NCI-H748 treated with DMSO at 0.1 percent for 48 hours (cell line): ENCODE results near the gene TLR9.

Experiments
- DNase-seq: peaks from one replicate; lab custom pipeline; 2025; lab: John Stamatoyannopoulos, UW

TLR9 gene

DNA sequence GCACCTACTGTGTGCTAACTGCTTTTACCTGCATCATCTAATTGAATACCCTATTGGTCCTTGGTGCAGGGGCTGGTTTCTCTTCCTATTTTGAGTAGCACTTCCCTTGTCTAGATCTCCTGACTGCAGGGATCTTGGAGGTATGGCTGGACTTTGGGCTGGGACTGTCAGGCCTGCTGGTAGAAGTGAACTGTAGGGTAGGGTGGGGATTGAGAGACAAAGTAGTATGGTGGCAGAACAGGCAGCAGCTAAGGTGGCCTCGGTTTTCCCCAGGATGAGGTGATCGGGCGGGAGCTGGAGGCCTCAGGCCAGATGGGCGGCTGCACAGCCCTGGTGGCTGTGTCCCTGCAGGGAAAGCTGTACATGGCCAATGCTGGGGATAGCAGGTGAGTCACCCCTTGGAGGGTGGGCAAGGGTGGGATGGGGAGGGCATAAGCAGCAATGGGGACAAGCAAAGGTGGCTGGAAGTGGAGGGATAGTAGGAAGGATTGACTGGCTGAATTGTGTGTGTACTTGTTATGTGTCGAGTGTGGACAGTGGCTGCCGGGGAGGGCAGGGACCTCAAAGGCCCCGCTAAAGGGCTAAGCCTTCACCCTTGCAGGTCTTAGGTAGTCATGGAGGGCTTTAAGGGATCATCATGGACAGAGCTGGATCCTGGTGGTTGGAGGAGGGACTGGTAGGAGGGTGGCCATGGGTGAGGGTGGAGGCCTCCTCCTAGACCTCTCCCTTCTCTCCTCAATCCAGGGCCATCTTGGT lies 22.1 kb upstream of the TLR9 start:
- no peak for DNase-seq

DNA sequence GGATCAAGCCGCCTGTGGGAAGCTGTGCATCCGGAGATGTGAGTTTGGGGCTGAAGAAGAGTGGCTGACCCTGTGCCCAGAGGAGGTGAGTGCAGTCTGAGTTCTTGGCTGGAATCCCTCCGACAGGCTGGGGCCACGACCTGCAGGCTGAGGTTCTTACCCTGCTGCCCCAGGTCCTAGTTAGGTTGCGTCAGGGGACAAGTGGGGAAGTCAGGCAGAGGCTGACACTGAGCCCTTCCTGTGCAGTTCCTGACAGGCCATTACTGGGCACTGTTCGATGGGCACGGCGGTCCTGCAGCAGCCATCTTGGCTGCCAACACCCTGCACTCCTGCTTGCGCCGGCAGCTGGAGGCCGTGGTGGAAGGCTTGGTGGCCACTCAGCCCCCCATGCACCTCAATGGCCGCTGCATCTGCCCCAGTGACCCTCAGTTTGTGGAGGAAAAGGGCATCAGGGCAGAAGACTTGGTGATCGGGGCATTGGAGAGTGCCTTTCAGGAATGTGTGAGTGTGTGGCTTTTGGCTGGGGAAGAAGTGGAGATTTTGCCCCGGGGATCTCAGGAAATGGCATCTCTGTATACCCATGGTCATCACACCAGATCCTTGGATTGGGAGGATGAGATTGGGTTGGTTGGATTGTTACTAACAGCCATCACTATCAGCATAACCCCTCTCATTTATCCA lies 21.4 kb upstream of the TLR9 start:
- no peak for DNase-seq

DNA sequence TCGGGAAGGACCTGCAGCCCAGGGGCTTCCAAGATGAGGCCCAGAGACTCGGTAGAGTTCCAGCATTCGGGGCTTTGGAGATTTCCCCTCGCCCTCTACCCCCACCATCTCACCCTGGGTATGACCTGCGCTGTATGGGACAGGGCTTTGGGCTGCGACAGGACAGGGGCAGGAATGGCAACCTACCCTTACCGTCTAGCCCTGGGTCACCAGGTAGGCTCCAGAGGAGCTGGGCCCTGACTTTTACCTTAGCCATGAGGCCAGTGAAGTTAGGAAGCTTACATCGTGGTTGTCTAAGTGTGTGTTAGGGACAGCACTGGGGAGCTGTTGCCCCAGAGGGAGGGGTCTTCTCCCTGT lies 20.8 kb upstream of the TLR9 start:
- DNase-seq = no peak

DNA sequence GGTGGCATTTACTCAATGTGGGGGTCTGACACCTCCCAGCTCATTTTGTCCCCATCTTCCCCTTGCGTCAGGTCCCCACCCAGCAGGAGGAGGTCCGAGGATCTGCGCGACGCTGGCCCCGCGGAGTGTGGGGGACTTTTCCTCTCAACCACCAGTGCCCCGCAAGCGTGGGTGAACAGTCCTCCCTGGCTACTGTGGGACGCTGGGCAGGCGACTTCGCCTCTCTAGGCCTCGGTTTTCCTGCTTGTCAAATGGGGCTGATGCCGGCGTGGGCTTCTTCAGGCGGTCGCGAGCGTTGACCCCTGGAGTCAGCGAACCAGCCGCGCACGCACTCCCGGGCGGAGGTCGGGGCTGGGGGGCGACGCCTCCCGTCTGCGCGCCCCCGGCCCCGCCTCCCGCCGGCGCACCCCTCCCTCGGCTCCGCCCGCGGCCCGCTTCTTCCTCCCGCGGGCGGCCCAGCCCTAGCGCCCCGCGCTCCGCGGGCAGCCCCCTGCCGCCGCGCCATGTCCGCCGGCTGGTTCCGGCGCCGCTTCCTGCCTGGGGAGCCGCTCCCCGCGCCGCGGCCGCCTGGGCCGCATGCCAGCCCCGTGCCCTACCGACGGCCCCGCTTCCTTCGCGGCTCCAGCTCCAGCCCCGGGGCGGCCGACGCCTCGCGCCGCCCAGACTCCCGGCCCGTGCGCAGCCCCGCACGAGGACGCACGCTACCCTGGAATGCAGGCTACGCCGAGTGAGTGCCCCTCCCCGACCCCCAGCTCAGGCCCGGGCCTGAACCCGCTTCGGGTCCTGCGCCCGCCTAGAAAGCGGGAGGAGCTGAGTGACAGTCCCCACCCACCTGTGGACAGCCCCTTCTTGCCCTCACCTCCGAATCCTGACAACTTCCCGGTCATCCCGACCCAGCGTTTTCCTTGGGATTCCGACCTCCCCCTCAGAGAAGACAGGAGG lies 20.1 kb upstream of the TLR9 start, which contains the start of gene PPM1M:
PPM1M (plus strand) TSS at position 438 of the 942 bp plus-strand sequence; CDS start at position 504, 66 bp downstream.
- no peak for DNase-seq

DNA sequence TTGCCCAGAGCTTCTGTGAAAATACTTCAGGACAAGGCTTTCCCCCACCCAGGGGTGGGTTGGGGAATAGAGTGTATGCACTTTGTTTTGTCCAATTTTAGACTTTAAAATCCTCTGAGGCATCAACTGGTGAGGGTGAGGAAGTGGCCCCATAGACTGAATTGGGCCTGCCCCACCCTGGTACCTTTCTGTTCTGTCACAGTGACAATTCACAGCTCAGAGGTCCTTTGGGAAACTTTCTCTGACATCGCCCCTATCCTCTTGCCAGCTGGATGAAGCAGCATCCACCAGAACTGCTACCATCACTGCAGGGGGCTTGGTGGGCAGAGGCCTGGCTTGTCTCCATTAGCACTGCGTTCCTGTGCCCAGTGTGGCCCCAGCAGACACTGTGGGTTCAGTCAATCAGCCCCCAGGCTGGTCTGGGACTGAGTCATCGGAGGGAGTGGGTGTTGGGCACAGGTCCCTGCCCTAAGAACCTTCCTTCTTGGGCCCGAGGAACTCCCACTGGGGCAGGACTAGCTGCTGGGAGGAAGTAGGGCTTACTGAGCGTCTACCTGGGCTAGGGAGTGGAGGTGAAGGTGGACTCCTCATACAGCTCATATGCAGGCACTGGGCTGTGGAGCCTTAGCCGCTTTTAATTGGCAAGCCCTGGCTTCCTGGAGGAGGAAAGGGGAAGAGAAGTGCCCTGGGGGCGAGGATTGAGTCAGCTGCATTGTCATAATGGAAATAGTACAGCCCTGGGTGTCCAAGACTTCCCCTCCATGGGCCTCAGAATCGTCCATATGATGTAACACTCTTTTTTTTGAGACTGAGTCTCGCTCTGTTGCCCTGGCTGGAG lies 18.6 kb upstream of the TLR9 start:
- DNase-seq = no peak

DNA sequence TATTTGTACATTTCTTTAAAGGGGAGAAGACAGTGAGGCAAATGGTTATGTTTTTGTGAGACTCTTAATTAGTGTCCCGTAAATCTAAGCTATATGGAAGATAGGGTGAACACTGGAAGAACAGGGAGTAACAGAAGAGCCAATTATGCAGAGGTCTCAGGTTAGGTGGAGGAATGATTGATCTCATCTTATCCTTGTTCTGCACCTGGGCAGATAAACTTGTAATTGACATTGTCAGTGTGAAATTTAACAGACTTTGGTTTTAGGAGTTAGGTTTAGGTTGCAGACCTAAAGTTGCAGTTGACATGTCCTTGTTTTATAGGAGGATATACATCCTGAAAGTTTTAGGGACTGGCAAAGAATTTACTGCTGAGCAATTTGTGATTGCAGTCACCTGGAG lies 16.6 kb upstream of the TLR9 start:
- no peak for DNase-seq

DNA sequence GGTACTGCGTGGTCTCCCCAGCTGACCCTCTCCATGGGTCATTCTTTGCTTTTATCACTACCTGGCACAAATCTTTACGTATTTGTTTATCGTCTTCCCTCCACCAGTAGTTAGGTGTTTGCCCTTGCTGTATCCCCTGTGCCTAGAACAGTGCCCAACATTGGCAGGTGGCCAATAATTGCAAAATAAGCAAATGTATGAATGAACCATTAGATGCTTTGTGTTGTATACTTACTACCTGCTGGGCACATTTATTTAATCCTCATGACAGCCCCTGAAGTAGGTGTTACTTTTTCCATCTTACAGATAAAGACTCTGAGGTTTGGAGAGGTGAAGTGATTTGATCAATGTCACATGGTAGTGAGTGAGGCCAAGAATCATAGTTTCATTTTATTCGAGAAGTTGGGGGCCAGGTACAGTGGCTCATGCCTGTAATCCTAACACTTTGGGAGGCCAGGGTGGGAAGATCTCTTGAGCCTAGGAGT lies 15.5 kb upstream of the TLR9 start:
- no peak for DNase-seq

DNA sequence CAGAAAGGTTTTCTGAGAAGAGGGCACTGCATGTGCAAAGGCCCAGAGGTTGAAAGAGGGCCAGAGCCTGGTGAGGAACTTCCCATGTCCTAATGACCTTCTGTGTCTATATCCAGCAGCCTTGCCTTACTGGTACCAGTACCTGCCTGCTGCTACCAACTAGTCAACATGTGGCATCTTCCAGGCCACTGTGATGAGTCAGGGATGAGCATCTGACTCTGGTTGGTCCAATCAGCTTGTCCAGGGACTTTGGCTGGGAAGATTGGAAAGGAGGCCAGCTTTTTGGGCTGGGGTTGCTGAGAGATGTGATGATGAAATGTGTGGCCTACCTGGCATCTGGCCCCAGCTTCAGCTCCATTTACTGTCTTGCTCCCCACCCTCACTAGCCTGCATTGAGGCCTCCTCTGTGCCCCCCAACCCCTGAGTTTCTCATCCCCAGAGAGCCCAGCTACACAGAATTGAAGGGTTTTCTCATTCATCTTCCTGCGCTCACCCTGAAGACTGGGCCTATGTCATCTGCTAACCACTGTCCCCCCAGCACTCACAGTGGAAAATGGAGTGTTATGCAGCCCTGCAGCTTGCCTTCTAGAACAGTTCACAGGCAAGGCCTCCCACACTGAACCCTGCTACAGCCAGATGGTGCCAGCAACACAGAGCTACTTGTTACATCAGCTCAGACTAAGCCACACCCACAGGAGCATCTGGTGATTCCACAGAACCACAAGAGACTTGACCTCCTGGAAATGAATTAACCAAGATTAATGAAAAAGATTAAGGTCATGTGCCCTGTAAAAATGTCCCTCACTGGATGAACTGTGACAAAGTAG lies 14.8 kb upstream of the TLR9 start:
- DNase-seq = no peak

DNA sequence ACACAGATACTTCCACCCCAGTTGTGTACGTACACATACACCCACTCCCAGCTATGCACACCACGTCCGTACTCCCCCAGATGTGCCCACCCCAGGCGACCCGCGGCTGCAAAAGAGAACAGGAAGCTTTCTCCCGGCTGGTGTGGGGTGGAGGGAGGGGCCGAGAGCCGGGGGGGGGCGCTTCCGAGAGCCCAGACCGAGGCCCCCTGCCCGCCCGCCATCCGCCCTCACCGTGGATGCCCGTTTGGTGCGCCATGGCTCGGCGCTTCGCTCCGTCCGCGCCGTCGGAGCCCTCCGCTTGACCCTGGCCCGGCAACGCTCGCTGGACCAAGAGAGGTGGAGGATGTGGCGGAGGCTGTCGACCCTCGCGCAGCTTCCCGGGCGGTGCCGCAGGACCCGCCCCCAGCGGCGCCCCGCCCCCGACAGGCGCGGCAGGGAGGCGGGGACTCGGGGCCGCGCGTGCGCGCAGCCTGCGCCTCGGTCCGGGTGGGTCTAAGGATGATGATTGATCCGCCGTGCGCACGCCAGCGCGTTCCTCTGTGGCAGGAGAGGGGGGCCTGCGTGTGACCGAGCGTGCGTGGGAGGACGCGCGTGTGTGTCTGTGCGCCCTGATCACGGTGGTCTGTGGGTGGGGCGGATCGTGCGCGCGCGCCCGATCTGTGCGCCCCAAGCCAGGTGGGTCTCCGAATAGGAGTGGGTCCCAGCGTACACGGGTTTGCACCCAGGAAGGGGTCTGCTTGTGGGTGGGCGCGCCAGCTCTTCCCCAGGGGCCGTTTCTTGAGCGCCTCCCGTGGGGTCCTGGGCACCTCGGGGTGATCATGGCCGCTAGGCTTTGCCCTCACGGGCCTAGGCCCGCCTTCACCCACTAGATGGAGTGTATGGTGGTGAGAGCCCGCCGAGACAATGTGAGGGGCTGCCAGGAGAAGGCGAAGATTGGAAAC lies 13.6 kb upstream of the TLR9 start, which contains the start of gene TWF2:
TWF2 (minus strand) TSS at position 398 of the 941 bp plus-strand sequence; CDS start at position 256, 142 bp downstream.
- peak; percentile 25 for DNase-seq

DNA sequence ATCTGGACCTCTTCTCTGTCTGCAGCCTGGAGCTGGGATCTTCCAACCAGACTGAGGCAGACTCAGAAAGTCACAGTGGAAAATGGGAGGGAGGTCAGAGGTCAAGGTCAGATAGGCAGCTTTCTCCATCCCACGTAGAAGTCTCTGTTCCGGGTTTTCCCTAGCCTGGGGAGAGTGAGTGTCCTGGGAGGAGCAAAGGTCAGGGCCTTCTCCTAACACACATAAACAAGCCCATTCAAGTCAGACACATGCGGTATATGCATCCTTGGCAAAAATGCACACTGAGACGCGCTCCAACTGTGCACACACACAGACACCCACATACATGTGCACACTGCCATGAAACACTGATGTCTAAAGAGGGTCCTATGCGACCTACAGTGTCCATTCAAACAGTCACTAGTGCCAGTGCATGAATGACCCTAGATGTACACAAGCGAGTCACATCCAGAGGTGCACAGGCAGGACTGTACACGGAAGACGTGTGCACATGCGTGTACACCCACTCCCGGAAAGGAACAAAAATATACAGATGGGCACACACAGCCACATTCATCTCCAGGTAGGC lies 12.8 kb upstream of the TLR9 start:
- no peak for DNase-seq

DNA sequence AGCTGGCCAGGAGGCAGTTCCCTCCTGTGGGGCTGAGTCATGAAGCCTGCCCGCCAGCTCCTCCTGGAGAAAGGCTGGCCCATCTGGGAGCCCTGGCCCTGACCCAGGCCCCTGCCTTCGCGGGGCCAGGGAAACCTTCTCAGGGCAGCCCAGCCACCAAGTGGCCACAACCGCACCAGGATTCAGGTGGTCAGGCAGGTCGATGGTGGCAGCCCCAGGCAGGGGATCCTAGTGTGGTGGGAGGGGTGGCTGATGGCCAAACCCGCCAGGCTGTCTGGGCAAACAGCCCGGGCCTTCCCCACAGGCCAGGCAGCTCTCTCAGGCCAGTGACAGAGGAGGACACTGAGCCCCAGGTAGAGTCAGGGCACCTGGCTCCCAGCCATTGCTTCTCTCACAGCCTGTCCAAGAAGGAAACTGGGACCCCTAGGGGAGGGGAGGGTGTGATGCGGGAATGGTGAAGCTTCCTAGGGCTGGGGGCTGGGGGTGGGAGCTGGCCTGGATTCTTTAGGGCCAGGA lies 12.3 kb upstream of the TLR9 start:
- no peak for DNase-seq

DNA sequence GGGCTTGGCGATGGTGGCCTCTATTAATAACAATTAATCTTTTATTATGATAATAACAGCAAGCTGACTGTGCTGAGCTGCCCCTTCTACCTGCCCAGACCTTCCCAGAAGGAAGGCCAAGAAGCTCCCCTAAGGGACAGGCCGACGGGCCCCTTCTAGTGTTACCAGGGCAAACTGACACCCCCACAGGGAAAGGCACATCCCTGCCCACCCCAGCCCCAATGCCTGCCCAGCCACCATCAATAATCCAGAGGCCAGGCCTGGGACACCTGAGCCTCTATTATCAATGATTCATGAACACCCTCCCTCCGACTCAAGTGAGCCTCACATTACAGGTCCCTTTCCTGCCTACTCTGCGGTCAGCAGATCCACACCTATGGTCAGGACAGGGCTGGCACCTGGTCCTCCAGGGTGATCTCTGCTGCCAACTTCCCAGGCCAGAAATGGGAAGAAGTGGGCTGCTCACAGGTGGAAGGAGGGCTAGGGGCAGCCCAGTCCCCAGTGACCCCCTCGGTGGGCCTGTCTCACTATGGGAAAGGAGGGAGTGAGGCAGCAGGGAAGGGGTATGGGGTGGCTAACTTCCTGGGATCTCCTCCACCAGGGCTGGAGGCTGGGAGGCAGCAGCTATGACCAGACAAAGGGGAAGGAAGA lies 11.7 kb upstream of the TLR9 start:
- DNase-seq = no peak

DNA sequence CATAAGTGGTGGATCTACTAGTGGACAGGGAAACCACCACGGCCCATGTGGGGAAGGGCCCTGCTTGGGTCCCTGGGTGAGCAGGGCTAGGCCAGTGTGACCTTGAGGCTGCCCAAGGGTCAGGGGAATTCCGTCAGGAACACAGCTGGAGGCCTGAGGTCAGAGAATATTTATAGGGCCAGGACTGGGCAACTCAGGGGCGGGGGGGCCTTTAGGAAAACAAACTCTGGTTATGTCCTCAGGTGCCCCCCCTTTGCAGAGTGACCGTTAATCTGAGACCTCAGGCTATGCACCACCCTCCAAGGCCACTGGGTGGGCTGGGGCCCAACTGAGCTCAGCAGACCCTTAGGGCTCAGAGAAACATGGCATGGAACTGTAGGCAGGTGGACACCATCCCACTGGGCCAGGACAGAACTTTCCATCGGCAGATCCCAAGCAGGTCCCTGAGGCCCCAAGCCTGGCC lies 11.0 kb upstream of the TLR9 start:
- no peak for DNase-seq

DNA sequence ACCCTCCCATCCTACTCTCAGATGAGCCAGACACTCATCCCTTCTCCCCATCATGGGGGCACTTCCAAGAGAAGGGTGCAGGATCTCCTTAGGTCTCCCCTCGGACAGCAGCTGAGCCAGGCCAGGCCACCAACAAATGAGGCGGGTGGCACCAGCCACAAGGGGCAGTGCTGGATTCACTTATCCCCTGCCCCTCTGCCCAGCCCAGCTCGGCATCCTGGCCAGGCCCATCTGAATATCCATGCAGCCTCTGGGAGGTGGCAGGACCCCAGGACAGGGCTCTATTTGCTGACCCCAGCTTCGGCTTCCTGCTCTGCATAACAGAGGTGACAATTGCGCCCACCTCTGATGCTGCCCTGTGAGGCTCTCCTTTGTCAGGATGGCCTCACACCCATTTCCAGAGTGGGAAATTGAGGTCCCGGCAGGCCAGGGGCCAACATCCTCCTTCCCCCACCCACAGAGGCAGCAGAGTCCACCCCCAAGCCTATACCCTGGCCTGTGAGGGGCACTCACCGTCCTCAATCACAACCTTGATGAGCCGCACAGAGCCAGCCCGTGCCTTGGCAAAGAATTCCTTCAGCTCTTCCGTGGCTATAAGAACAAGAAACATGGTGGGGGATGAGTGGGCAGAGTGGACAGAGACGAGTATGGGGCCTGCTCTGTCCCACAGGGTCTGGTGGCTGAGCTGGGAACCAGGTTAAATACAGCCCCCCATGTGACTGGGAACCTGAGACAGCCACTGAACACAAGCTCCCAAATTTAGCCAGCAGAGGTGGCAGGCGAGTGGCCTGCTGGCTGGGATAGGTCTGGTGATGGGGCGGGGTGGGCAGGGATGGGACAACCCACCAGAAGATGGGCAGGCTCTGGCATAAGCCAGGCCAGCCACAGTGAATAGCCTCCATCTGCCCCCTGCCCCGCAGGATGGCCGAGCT lies 9.3 kb upstream of the TLR9 start:
- DNase-seq = no peak

DNA sequence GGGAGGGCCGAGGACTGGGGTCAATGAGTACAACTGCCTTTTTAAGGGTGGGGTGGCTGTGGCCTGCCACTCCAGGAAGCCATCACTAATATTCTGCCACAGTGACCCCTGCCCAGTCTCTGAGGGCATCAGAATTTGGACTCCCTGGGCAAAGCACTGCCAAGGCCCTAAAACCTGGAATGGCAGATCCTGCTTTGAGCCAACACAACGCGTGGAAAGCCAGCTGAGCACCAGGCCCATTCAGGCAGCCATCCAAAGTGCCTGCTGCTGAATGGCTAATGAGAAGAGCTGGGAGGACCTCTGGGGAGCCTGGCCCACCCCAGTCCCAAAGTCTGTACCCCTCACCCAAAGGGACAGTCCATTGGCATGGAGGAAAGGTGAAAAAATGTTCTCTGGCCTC lies 8.5 kb upstream of the TLR9 start:
- no peak for DNase-seq

DNA sequence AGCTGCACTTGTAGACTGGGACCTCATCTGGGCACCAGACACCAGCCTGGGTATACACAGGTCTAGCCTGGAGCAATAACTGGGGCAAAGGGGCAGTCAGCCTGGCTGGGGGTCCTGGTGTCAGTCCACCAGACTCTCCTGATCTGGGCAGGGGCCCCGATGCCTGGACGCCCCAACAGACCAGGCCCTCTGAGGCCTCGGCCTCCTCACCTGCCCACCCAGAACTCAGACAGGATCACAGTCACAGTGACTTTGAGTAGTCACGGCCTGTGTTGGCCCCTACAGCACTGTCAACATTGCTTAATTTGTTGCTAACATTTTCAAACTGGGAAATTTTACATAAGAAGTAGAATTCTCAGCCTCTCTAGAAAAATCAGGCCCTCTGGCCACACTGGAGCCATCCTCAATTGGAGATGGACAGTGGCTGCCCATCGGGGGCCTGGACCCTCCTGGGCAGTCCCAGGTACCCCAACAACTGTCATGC lies 7.7 kb upstream of the TLR9 start:
- DNase-seq = no peak
